HCT116 (cell line): Measurements from ENCODE around the gene SCFD2. TPM values are rescaled to one million over a fixed set of nuclear protein-coding genes. Genes with fewer than 3 reads are reported as not detected.

ENCODE experiments used
- ATAC-seq: fragments of 200-7000 bp; cut with Tn5 transposase; 2 replicates; pipeline ENCODE4 v1.9.1; 2020; ENCODE audit warnings: mild to moderate bottlenecking, moderate library complexity
- BruUV-seq: library from RNA; stranded (reverse); fragments of 400-500 nt; replicated peaks from 2 replicates; lab custom pipeline; 2021; lab: Mats Ljungman, UMichigan
- CTCF ChIA-PET: fragments of 300-600 bp; sonication (Branson Sonifier 250); formaldehyde crosslinking; loops from one replicate; lab custom pipeline; 2021; ENCODE audit warnings: antibody characterized with exemption; lab: Charles Lee
- POLR2A ChIA-PET: fragments of 300-600, 350-600 bp; sonication (Branson Sonifier 250); formaldehyde crosslinking; loops from one replicate; lab custom pipeline; 2021; ENCODE audit warnings: antibody characterized with exemption; lab: Charles Lee
- RAD21 ChIA-PET, 2 experiments: fragments of 300-600 bp; sonication (Branson Sonifier 250); formaldehyde crosslinking; loops; one replicate each; lab custom pipeline; 2023; ENCODE audit warnings: low total read pairs in 2 of 2; ENCODE audit not compliant: uncharacterized antibody in 2 of 2, unreplicated experiment in 2 of 2, low non-redundant PET in 1 of 2; lab: Charles Lee
- DNase-seq: peaks from one replicate; pipeline ENCODE4 v3.0.0-alpha.2; 2010; ENCODE audit warnings: low read depth, low spot score
- H2AFZ ChIP-seq: fragments of 200-600 bp; shearing (Covaris generic), sonication (generic); 2 replicates; pipeline ENCODE4 v1.6.1; 2017; ENCODE audit warnings: low read depth, mixed run types, mixed read lengths, antibody characterized with exemption, low read length; ENCODE audit not compliant: poor library complexity, severe bottlenecking
- H3K27ac ChIP-seq: 2 replicates; pipeline ENCODE4 v1.5.1; 2012; ENCODE audit warnings: low read depth, low read length
- H3K27me3 ChIP-seq: fragments of 200-600 bp; sonication (generic); 2 replicates; pipeline ENCODE4 v1.6.1; 2016; ENCODE audit warnings: mixed run types, low read length, mixed read lengths; ENCODE audit not compliant: insufficient read depth
- H3K36me3 ChIP-seq, 2 experiments: fragments of 200-500 bp in 1 of 2; fragments of 200-600 bp in 1 of 2; sonication (Bioruptor generic) in 1 of 2; sonication (generic) in 1 of 2; 2 replicates each; pipeline versions ENCODE4 v1.5.1 to v1.6.1; 2014 to 2016; ENCODE audit warnings: low read length in 2 of 2, inconsistent platforms in 1 of 2, mixed read lengths in 1 of 2, mixed run types in 1 of 2; ENCODE audit not compliant: insufficient read depth in 2 of 2, control insufficient read depth in 1 of 2
- H3K4me1 ChIP-seq, 2 experiments: fragments of 200-600 bp in 1 of 2; sonication (generic) in 1 of 2; 2 replicates each; pipeline versions ENCODE4 v1.5.1 to v1.6.1; 2012 to 2017; ENCODE audit warnings: low read length in 2 of 2, inconsistent platforms in 1 of 2, mild to moderate bottlenecking in 1 of 2, mixed read lengths in 1 of 2, mixed run types in 1 of 2, moderate library complexity in 1 of 2; ENCODE audit not compliant: insufficient read depth in 2 of 2, control insufficient read depth in 1 of 2
- H3K4me2 ChIP-seq: fragments of 200-600 bp; sonication (generic); 2 replicates; pipeline ENCODE4 v1.6.1; 2017; ENCODE audit warnings: mixed run types, low read length, mixed read lengths
- H3K4me3 ChIP-seq, 2 experiments: fragments of 200-600 bp in 1 of 2; sonication (generic) in 1 of 2; replicated peaks in 1 of 2; 2 replicates each; pipeline ENCODE4 v1.5.1; 2011 to 2016; ENCODE audit warnings: low read length in 2 of 2, control low read depth in 1 of 2, low read depth in 1 of 2, mild to moderate bottlenecking in 1 of 2, mixed read lengths in 1 of 2, mixed run types in 1 of 2
- H3K79me2 ChIP-seq: fragments of 200-600 bp; sonication (generic); 2 replicates; pipeline ENCODE4 v1.6.1; 2017; ENCODE audit warnings: mild to moderate bottlenecking, mixed run types, low read length, moderate library complexity, mixed read lengths; ENCODE audit not compliant: insufficient read depth
- H3K9ac ChIP-seq: fragments of 200-600 bp; sonication (generic); 2 replicates; pipeline ENCODE4 v1.6.1; 2016; ENCODE audit warnings: low read length, mixed read lengths
- H3K9me2 ChIP-seq: fragments of 200-600 bp; sonication (generic), shearing (Covaris generic); 2 replicates; pipeline ENCODE4 v1.6.1; 2017; ENCODE audit warnings: mixed run types, mild to moderate bottlenecking, moderate library complexity; ENCODE audit not compliant: insufficient read depth
- H3K9me3 ChIP-seq, 2 experiments: fragments of 200-500 bp in 1 of 2; fragments of 200-600 bp in 1 of 2; sonication (Bioruptor generic) in 1 of 2; sonication (generic) in 1 of 2; 2 replicates each; pipeline ENCODE4 v1.6.1; 2014 to 2017; ENCODE audit warnings: low read length in 2 of 2, mixed read lengths in 2 of 2, inconsistent platforms in 1 of 2, low read depth in 1 of 2, mild to moderate bottlenecking in 1 of 2, mixed run types in 1 of 2, moderate library complexity in 1 of 2; ENCODE audit not compliant: control insufficient read depth in 1 of 2, insufficient read depth in 1 of 2
- H4K20me1 ChIP-seq: fragments of 200-600 bp; sonication (generic), shearing (Covaris generic); 2 replicates; pipeline ENCODE4 v1.6.1; 2017; ENCODE audit warnings: mixed run types, mild to moderate bottlenecking, moderate library complexity; ENCODE audit not compliant: insufficient read depth
- ATF3 ChIP-seq: IDR thresholded peaks from 2 replicates; pipeline ENCODE4 v1.6.1; 2012
- CBX3 ChIP-seq: IDR thresholded peaks from 2 replicates; pipeline ENCODE4 v1.6.1; 2012; ENCODE audit warnings: low read depth
- CEBPB ChIP-seq: IDR thresholded peaks from 2 replicates; pipeline ENCODE4 v1.6.1; 2012; ENCODE audit warnings: low read depth
- EGR1 ChIP-seq: IDR thresholded peaks from 2 replicates; pipeline ENCODE4 v1.6.1; 2012; ENCODE audit warnings: low read depth
- ELF1 ChIP-seq: IDR thresholded peaks from 2 replicates; pipeline ENCODE4 v1.6.1; 2012; ENCODE audit warnings: low read depth, borderline replicate concordance
- EZH2 ChIP-seq: fragments of 200-600 bp; sonication (generic); IDR thresholded peaks from 2 replicates; pipeline ENCODE4 v1.6.1; 2017; ENCODE audit warnings: antibody characterized with exemption, mixed run types
- JUND ChIP-seq: IDR thresholded peaks from 2 replicates; pipeline ENCODE4 v1.6.1; 2012
- MAX ChIP-seq: IDR thresholded peaks from 2 replicates; pipeline ENCODE4 v1.6.1; 2012
- POLR2AphosphoS5 ChIP-seq: IDR thresholded peaks from 2 replicates; pipeline ENCODE4 v1.6.1; 2011; ENCODE audit warnings: mild to moderate bottlenecking, low read depth, low read length, moderate library complexity
- RAD21 ChIP-seq: IDR thresholded peaks from 2 replicates; pipeline ENCODE4 v1.6.1; 2012; ENCODE audit warnings: low read depth, mild to moderate bottlenecking
- SP1 ChIP-seq: IDR thresholded peaks from 2 replicates; pipeline ENCODE4 v1.6.1; 2012; ENCODE audit warnings: low read depth
- TCF7L2 ChIP-seq: IDR thresholded peaks from 2 replicates; pipeline ENCODE4 v1.7.0; 2011; ENCODE audit warnings: borderline replicate concordance, inconsistent platforms; ENCODE audit not compliant: insufficient read depth, insufficient read length; ENCODE audit errors: extremely low read depth
- YY1 ChIP-seq: IDR thresholded peaks from 2 replicates; pipeline ENCODE4 v1.6.1; 2011; ENCODE audit warnings: low read length, low read depth, moderate library complexity, mild to moderate bottlenecking; ENCODE audit not compliant: insufficient replicate concordance; ENCODE audit errors: extremely low read depth
- ZNF274 ChIP-seq: fragments of 200-500 bp; sonication (Bioruptor generic); IDR thresholded peaks from 2 replicates; pipeline ENCODE4 v1.6.1; 2014; ENCODE audit warnings: mild to moderate bottlenecking, low read depth, low read length, inconsistent platforms
- intact Hi-C: fragments of 100-400 bp; cut with micrococcal nuclease; formaldehyde crosslinking; loops from 2 replicates; pipeline ENCODE4 v1.10.0; 2022
- total RNA-seq: library from RNA; stranded (reverse); gene quantifications from one replicate; pipeline ENCODE4 v1.2.1, GENCODE V29; 2021; ENCODE audit not compliant: unreplicated experiment
- TF ChIP-seq, protein P1 (sequence below): IDR thresholded peaks from 2 replicates; pipeline ENCODE4 v1.6.1; 2012; ENCODE audit warnings: low read depth

Gene SCFD2
- total RNA-seq, 1 experiment from 2014 or later, result 13.6 TPM

DNA sequence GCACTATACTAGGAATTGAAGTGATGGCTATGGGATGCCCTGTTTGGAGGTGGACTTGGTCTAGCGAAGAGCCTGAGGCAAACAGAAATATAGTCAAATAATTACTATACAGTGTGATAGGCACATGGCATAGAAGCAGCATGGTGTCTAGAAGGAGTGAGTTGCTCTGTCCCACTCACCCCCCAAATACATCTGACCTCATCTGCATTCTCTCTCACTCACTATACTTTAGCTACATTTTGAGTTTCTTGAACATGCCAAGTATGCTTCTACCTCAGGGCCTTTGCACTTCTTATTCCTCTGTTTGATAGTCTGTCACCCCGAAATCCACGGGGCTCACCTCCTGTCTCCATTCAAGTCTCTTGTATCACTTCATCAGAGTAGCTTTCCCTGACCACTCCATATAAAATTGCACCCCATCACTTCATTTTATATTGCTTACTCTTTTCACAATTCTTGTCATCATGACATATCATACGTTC, 9.0 kb upstream of the SCFD2 start:
- POLR2A ChIA-PET, result no interaction called here
- H3K9me3 ChIP-seq, result no peaks in the 10 kb centered on the region
- TF ChIP-seq POLR2AphosphoS5 (no peak), EZH2 (no peak), JUND (no peak), ATF3 (no peak)
- TF ChIP-seq, all 23 proteins: peak for 0
- Histone ChIP-seq H3K79me2 (peaks cover 23% of the 10 kb centered on the region), H2AFZ (no peak overlapping the region), H3K4me1 (peaks cover 6 to 16% of the 10 kb centered on the region in 2 experiments; a peak in 3 of 4 replicates), H3K27ac (no peak overlapping the region), H4K20me1 (peaks cover 8% of the 10 kb centered on the region; the same call in 1 of the 2 replicates), H3K36me3 (peaks cover 0 to 4% of the 10 kb centered on the region in 2 experiments; a peak in 1 of 4 replicates), H3K9me2 (no peaks in the 10 kb centered on the region), H3K9ac (no peak overlapping the region), H3K4me2 (no peak overlapping the region), H3K4me3 (no peak overlapping the region), H3K27me3 (no peaks in the 10 kb centered on the region)
- DNase-seq (no peak), ATAC-seq (no peak)
- ChIA-PET CTCF (no interaction called here), RAD21 (no interaction called here)
- intact Hi-C loops, result no loop called here
- no TSS peak for BruUV-seq

DNA sequence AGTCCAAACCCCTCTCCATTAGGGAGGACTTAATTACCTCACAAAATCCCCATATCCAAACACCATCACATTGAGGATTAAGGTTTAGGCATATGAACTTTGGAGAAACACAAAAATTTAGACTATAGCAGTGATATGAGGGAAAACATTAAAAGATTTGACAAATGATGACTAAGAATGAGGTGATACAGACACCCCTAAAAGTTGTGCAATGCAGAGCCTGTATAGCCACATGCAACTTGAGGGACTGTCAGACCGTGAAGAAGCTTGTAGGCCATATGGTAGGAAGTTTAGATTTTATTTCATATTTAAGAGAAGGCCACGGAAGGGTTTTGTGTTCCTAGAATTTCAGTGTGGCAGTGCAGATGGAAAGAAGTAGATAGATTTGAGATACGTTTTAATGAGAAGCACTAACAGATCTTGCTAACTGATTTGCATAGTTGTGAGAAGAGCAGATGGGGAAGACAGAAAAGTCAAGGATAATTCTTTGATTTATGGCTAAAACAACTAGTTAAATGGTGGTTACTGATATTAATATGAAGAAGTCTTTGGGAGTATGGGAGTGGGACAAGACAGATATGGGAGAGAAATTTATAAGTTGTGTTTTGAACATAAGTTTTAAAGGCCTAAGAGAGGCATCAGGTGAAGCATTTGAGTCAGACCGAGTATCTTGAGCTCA, 6.1 kb upstream of the SCFD2 start:
- intact Hi-C loops, result no loop called here
- Histone ChIP-seq H3K4me3 (no peak overlapping the region), H3K9me2 (no peaks in the 10 kb centered on the region), H3K9ac (no peak overlapping the region), H2AFZ (no peak overlapping the region), H3K9me3 (no peaks in the 10 kb centered on the region), H4K20me1 (no peaks in the 10 kb centered on the region), H3K27me3 (no peaks in the 10 kb centered on the region), H3K79me2 (no peaks in the 10 kb centered on the region), H3K27ac (no peak overlapping the region), H3K36me3 (no peaks in the 10 kb centered on the region), H3K4me1 (peaks cover 2 to 5% of the 10 kb centered on the region in 2 experiments; a peak in 2 of 4 replicates), H3K4me2 (no peak overlapping the region)
- CTCF ChIA-PET, result no interaction called here
- DNase-seq (no peak), ATAC-seq (no peak)
- BruUV-seq, result no TSS peak
- POLR2A ChIA-PET, result no interaction called here
- RAD21 ChIA-PET, result no interaction called here
- TF ChIP-seq CEBPB (no peak), POLR2AphosphoS5 (no peak), SP1 (no peak), MAX (no peak), RAD21 (no peak), CBX3 (no peak), ELF1 (no peak), YY1 (no peak), EGR1 (no peak), ATF3 (no peak), TCF7L2 (no peak), ZNF274 (no peak), JUND (no peak)
- TF ChIP-seq, protein P1, sequence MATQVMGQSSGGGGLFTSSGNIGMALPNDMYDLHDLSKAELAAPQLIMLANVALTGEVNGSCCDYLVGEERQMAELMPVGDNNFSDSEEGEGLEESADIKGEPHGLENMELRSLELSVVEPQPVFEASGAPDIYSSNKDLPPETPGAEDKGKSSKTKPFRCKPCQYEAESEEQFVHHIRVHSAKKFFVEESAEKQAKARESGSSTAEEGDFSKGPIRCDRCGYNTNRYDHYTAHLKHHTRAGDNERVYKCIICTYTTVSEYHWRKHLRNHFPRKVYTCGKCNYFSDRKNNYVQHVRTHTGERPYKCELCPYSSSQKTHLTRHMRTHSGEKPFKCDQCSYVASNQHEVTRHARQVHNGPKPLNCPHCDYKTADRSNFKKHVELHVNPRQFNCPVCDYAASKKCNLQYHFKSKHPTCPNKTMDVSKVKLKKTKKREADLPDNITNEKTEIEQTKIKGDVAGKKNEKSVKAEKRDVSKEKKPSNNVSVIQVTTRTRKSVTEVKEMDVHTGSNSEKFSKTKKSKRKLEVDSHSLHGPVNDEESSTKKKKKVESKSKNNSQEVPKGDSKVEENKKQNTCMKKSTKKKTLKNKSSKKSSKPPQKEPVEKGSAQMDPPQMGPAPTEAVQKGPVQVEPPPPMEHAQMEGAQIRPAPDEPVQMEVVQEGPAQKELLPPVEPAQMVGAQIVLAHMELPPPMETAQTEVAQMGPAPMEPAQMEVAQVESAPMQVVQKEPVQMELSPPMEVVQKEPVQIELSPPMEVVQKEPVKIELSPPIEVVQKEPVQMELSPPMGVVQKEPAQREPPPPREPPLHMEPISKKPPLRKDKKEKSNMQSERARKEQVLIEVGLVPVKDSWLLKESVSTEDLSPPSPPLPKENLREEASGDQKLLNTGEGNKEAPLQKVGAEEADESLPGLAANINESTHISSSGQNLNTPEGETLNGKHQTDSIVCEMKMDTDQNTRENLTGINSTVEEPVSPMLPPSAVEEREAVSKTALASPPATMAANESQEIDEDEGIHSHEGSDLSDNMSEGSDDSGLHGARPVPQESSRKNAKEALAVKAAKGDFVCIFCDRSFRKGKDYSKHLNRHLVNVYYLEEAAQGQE, result no peak
